GM18870 (cell line): ENCODE results near the gene ATP1B4.
"Not testable (repeated sequence)": the region's sequence is repeated elsewhere in the genome, so short reads cannot be mapped to it uniquely, and the experiment has no call there.

Source experiments
- ATAC-seq: cut with Tn5 transposase; IDR thresholded peaks from one replicate; pipeline ENCODE4 v1.9.1; 2021; ENCODE audit warnings: moderate library complexity; ENCODE audit not compliant: unreplicated experiment

ATP1B4 gene

GRCh38 chrX:120361764-120362305, at the start of gene ATP1B4:
ATP1B4 (plus strand) TSS chrX:120362089; CDS start chrX:120362169, 80 bp downstream.
- no peak for ATAC-seq

DNA sequence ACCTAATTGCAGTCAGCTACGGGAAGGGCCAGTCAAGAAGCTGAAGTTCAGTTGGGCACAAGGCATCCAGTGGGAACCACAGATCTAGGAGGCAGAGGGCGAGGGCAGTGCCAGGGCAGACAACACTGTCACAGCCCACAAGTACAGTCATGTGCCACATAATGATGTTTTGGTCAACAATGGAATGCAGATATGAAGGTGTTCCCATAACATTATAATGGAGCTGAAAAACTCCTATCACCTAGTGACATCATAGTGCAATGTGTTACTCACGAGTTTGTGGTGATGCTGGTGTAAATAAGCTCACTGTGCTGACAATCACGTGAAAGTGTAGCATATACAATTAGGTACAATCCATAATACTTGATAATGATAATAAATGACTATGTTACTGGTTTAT, 46.1 kb upstream of the ATP1B4 start:
- no peak for ATAC-seq

DNA sequence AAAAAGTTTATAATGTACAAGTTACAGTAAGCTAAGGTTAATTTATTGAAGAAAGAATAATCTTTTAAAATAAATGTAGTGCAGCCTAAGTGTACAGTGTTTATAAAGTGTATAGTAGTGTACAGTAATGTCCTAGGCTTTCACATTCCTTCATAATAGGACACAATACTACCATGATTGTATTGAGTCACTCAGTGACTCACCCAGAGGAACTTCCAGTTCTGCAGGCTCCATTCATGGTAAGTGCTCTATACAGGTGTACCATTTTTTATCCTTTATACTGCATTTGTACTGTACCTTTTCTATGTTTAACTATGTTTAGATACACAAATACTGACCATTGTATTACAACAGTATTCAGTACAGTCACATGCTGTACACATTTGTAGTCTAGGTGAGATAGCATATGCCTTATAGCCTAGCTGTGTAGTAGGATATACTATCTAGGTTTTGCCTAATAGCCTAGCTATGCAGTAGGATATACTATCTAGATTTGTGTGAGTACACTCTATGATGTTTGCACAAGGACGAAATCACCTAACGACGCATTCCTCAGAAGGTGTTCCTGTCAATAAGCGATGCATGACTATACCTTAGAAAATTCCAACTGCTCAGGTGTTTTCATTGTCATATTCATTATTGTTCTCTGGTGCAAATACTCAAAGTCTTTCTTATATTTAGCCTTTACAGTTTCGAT, 45.2 kb upstream of the ATP1B4 start:
- no peak for ATAC-seq

DNA sequence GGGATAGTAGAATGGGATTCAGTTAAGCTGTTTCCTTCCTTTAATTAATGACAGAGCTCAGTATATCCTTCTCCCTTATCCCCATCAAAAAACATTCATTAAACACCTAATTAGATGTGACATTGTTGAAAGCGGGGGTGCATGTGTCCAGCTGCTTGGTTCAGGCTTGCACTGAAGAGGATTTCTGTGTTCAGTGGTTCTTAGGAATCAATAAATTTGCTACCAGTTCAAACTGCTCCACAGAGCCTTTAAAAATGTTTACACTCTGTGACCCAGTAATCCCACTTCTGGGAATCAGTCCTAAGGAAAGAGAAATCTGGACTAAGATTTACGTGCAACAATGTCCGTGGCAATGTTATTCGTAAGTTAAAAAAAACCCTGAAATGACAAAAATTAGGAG, 43.5 kb upstream of the ATP1B4 start:
- no peak for ATAC-seq

- no peak for ATAC-seq
Observed at GRCh38 chrX:120321520-120322281, 40.2 kb upstream of the ATP1B4 start.

DNA sequence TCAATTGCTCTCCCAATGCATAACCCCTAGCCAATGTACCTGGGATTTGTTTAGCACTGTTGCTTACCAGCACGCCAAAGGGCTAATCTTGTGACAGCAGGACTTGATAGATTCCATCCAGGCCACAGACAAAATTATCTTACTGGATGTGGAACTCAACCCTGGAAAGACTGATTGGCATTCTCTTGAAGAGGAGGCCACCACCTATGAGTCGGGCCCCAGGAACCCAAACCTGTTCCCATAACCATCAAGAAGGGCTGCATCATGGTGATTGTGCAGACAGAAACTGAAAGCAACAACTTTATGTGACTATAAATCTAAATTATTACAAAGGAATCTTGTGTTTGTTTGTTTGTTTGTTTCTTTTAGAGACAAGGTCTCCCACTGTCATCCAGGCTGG, 30.8 kb upstream of the ATP1B4 start:
- ATAC-seq: no peak

DNA sequence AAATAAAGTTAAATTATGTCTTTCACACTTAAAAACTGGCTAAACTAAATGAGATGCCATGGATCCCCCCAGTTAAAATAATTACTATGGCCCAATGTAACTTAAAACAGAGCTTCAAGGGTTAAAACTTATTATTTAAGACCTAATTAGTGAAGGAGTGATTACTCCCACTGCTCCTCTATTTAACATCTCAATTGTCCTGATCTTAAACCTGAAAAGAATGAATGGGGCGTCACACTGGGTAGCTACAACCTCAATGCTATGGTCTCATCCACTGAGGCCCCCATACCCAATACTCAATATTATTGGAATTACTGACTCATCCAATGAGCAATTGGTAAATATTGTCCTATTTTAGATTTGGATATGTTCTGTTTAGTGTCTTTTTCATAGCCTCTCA, 29.5 kb upstream of the ATP1B4 start:
- ATAC-seq: no peak

DNA sequence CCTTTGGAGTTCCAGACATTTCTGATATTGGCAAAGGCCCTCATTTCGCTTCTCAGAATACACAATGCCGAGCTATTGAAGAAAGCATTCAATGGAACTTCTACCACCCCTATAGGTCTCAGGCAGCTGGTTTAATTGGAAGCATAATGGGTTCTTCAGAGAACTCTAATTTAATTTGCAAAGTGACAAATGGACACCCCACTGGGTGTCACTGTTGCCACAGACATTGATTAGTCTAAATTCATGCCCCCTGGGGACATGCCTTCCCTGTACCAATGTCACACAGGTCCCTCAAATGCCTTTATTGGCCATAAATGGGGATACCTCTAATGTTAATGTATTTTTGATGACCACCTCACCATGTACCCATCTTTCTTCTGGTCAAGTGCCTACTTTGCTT, 27.7 kb upstream of the ATP1B4 start:
- no peak for ATAC-seq

DNA sequence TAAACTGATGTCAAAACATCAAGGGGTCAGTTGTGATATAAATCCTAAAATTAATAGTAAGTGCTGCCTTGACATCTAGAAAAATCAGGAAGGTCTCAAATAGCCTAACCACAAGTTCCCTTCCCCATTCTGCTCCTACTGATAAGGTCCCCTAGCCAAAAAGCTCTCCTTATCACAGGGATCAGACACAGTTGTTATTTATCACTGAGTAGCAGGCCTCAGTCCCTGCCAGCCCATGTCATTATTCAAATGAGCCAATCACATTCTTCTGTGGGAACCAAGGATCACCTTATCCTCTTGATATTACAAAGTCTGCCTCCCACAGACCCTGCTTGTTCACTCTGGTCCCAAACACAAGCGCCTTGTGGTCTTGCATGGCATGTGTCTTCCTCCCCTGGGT, 27.3 kb upstream of the ATP1B4 start:
- ATAC-seq: no peak

- ATAC-seq: no peak
Observed at GRCh38 chrX:120335289-120335688, 26.6 kb upstream of the ATP1B4 start.

GRCh38 chrX:120336899-120337298, 25.0 kb upstream of the ATP1B4 start:
- no peak for ATAC-seq

DNA sequence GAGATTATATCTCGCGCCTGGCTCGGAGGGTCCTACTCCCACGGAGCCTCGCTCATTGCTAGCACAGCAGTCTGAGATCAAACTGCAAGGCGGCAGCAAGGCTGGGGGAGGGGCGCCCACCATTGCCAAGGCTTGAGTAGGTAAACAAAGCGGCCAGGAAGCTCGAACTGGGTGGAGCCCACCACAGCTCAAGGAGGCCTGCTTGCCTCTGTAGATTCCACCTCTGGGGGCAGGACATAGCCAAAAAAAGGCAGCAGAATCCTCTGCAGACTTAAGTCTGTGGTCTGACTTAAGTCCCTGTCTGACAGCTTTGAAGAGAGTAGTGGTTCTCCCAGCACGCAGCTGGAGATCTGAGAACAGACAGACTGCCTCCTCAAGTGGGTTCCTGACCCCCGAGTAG, 17.3 kb upstream of the ATP1B4 start:
- not testable (repeated sequence) for ATAC-seq

DNA sequence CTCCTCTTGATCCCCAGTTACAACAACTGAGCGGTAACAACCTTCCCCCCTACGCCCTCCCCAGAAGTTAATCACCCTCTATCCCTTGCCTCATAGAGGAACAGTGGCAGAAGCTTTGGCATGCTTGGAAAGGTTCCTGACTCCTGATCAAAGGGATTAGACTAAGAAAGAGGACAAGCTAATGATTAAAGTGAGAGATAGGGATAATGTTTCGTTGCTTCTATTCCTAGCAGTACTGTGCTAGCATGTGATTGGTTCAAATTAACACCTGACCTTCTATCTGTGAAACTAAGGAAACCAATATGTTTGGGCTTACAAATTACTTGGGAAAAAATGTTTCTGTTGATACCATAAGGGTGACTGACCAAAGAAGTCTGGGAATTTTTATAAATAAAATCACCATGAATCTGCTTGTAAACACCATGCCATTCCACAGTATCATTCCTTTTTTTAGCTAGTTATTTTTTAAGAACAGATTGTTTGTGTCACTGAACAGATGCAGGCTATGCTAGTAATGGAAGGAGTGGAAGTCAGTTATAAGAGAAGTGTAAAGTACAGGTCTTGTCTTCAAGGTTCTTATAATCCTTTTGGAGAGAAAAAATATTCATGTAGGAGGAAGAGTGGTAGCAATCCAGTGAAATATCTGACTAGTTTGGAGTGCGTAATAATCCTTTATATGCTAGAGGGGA, 11.3 kb upstream of the ATP1B4 start:
- ATAC-seq: no peak

GRCh38 chrX:120356084-120356483, 5.8 kb upstream of the ATP1B4 start:
- ATAC-seq: no peak

DNA sequence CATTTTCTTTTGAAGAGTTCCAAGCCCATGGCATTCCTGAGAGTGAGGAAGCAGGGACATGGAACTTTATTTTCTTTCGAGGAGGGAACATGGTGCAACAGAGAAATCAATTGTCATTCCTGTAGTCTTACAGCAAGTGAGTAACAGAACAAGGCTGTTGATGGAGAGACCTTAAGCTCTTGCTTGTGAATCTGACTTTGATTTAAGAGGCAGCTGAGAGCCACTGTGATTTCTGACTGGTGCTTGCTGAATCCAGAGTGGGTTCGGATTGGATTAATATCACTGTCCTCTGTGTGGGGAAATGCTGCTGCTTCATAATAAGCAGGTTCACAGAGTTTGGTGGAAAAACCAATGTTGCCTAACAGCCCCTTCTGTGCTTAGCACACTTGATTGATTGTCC, 4.7 kb upstream of the ATP1B4 start:
- no peak for ATAC-seq

DNA sequence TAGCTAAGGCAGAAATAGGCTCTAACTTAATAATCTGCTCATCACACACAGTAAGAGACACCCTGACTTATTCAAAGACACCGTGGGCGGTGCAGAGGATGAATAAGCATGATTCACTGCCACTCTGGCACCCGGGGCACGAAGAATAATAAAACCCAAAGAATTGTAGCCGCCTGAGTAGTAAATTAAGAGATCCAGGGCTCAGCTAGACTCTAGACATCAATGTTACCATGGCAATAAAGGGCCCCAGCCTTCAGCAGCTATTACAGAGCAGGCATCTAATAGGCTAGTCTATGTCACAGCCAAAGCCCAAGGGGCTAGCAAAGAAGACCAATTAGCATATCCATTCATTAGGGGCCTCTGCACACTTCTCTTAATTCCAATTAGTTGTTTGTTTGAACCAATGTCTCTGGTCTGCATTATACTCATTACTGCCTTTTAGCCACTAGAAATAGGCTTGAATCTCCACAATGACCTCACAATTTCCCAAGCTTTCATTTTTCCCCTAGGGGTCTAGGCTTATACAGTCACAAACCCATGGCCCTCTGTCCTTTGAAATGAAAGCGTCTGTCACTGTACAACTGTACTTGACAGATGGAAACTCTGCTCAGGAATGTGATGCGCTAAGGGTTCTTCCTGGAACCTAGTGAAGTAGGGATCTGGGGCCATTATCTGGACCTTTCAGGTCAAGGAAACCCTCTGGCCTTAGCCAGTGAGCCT, 3.0 kb upstream of the ATP1B4 start:
- no peak for ATAC-seq

DNA sequence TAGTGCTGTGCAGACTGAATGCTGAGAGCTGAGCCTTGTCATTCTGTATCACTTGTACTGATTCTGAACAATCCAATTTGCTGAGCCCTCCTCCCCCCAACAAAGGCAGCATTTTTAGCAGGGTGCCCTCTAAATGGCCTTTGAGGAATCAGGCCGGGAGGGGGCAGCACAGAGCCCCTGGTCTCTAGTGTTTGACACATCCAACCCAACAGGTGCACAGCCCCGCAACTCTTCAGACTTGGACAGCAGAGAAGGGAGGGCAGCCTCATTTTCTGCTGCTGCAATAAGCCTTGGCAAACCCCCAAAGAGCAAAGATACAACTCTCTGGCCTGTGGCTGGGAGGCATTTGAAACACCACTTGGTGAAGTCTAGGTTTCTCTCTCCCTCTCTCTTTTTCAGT, 3.4 kb downstream of the ATP1B4 start:
- peak; percentile 53 for ATAC-seq

GRCh38 chrX:120365968-120366367, 4.1 kb downstream of the ATP1B4 start:
- no peak for ATAC-seq

DNA sequence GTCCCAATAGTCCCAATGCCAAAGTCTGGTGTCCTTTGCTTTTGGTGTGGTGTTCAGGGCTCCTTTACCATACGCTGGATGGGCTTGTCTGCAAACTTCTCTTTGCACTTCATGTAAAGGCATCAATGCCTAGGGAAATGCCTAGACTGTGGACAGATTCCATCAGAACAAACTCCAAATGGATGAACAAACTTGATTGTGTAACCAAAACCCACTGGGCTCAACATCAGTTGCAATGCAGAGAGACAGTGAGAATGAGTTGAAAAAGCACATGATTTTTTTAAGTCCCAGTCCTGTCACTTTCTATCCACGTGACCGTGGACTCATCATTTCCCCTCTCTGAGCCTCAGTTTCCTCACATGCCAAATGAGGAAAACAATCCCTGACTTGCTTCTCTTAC, 4.9 kb downstream of the ATP1B4 start:
- ATAC-seq: no peak

DNA sequence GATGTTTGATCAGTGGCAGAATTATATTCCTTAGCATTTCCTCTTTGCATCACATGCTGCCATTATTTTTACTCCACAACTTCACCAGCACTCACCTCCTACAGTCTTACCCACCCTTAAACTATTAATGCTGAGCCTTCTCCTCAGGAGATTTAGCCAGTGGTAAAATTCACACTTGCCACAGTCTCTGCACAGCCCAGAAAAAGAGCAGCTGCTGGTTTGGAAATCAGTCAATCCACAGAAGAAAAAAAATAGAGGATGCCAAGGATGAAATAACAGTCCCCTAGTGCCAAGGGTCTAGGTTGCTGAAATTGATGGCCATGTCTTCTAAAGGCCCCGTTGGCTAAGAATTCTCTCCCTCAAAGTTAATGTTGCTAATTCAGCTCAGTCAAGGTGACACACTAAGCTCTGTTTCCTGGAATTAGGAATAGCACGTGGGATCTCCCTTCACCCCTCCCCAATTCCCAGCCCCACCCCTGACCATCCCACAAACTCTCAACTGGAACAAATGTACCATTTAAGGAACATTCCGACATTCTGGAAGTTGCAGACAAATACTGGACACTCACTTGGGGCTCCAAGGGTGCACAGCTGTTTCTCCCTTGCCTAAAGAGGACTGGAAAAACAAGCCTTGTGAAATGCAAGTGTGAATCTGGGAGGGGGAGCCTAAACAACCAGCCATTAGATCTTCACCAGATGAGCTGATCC, 5.7 kb downstream of the ATP1B4 start:
- no peak for ATAC-seq
